ENCODE data around the gene CCL25. TPM values are rescaled to one million over a fixed set of nuclear protein-coding genes. Genes with fewer than 3 reads are reported as not detected.

The CCL25 gene
- total RNA-seq, 3 donors from 2014 or later = not detected

DNA sequence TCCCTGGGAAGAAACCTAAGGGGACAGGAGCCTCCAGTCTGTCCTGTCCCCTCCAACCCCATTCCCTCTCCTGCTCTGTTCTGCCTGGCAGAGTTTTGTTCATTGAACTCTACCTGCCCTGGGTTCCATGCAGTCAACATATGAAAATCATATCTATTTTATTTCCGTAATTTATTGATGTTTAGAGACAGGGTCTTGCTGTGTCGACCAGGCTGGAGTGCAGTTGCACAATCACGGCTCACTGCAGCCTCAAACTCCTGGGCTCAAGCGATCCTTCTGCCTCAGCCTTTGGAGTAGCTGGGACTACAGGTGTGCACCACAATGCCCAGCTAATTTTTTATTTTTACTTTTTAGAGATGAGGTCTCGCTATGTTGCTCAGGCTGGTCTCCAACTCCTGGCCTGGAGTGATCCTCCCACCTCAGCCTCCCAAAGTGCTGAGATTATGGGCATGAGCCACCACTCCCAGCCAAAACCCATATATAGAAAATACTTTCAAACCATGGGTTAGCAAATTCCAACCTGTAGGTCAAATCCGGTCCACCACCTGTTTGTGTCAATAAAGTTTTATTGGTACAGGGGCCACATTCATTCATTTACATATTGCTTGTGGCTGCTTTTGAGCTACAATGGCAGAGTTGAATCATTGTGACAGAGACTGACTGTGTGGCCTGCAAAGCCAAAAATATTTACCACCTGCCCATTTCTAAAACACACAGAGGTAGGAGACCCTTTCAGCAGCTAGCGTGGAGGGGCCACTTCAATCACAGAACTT, 57.5 kb downstream of the CCL25 start:
- intact Hi-C loops (cut with DNase I; ENCODE audit: low total_unique reads) = loop anchor here (5.0 to 10.0 kb wide), 2 partner anchors 525 to 1508 kb away; partner anchors contain the start of gene NFILZ
- no peak overlapping the region for H3K4me3 ChIP-seq
- TF ChIP-seq POLR2AphosphoS5 (IDR thresholded peaks at IDR 0.05) (no peak), POLR2A (IDR thresholded peaks at IDR 0.05) (no peak)
- TF ChIP-seq, protein P1, sequence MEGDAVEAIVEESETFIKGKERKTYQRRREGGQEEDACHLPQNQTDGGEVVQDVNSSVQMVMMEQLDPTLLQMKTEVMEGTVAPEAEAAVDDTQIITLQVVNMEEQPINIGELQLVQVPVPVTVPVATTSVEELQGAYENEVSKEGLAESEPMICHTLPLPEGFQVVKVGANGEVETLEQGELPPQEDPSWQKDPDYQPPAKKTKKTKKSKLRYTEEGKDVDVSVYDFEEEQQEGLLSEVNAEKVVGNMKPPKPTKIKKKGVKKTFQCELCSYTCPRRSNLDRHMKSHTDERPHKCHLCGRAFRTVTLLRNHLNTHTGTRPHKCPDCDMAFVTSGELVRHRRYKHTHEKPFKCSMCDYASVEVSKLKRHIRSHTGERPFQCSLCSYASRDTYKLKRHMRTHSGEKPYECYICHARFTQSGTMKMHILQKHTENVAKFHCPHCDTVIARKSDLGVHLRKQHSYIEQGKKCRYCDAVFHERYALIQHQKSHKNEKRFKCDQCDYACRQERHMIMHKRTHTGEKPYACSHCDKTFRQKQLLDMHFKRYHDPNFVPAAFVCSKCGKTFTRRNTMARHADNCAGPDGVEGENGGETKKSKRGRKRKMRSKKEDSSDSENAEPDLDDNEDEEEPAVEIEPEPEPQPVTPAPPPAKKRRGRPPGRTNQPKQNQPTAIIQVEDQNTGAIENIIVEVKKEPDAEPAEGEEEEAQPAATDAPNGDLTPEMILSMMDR (IDR thresholded peaks at IDR 0.05) = no peak
- no peaks in the 10 kb centered on the region for H3K36me3 ChIP-seq
- H3K9me3 ChIP-seq = no peaks in the 10 kb centered on the region
- DNase-seq (ENCODE audit: low spot score in 2 of 2) = no peak
- no peaks in the 10 kb centered on the region for H3K4me1 ChIP-seq
- no peak overlapping the region for H3K27ac ChIP-seq
- H3K27me3 ChIP-seq = no peaks in the 10 kb centered on the region

GRCh38 chr19:8110931-8111330, 58.4 kb downstream of the CCL25 start:
- TF ChIP-seq POLR2A (IDR thresholded peaks at IDR 0.05) (no peak), POLR2AphosphoS5 (IDR thresholded peaks at IDR 0.05) (no peak)
- TF ChIP-seq, protein P1 (IDR thresholded peaks at IDR 0.05) = no peak
- no peaks in the 10 kb centered on the region for H3K4me1 ChIP-seq
- no peak overlapping the region for H3K4me3 ChIP-seq
- H3K27ac ChIP-seq = no peak overlapping the region
- H3K36me3 ChIP-seq = no peaks in the 10 kb centered on the region
- intact Hi-C loops (cut with DNase I; ENCODE audit: low total_unique reads) = loop anchor here (5.0 kb wide), 1 partner anchor 1509 kb away; no protein-coding TSS in a partner anchor
- no peaks in the 10 kb centered on the region for H3K27me3 ChIP-seq
- H3K9me3 ChIP-seq = no peaks in the 10 kb centered on the region
- DNase-seq (ENCODE audit: low spot score in 2 of 2) = no peak

- Histone ChIP-seq H3K9me3 (no peaks in the 10 kb centered on the region), H3K27ac (no peak overlapping the region), H3K4me1 (no peaks in the 10 kb centered on the region), H3K36me3 (no peaks in the 10 kb centered on the region), H3K4me3 (no peak overlapping the region), H3K27me3 (no peaks in the 10 kb centered on the region)
- intact Hi-C loops (cut with DNase I; ENCODE audit: low total_unique reads) = loop anchor here (5.0 kb wide), 1 partner anchor 1509 kb away; no protein-coding TSS in a partner anchor
- DNase-seq (ENCODE audit: low spot score in 2 of 2) = no peak
- TF ChIP-seq, protein P1 (IDR thresholded peaks at IDR 0.05) = no peak
- TF ChIP-seq POLR2AphosphoS5 (IDR thresholded peaks at IDR 0.05) = no peak
- TF ChIP-seq POLR2A (IDR thresholded peaks at IDR 0.05) = no peak
Measured at GRCh38 chr19:8111376-8111775, 58.8 kb downstream of the CCL25 start.

Other genes starting within 250 kb of the CCL25 start
- 10 to 100 TPM in 1 of 3 donors, 1 to 10 TPM in 2; 7.5 to 12.5 (median 9.2) TPM for gene EVI5L, start 222.5 kb upstream of the CCL25 start, total RNA-seq
- gene PRR36, start 178.4 kb upstream of the CCL25 start, total RNA-seq = 1 to 10 TPM in 1 of 3 donors, under 1 TPM in 1, not detected in 1; 0.59 to 2.0 TPM
- 10 to 100 TPM in 1 of 3 donors, 1 to 10 TPM in 2; 1.4 to 15.1 (median 6.6) TPM for gene LRRC8E, start 164.2 kb upstream of the CCL25 start, total RNA-seq
- gene MAP2K7, start 148.9 kb upstream of the CCL25 start, total RNA-seq = 10 to 100 TPM; 13.3 to 17.1 (median 13.8) TPM
- gene TGFBR3L, start 137.9 kb upstream of the CCL25 start, total RNA-seq = 1 to 10 TPM in 1 of 3 donors, not detected in 2; 2.3 TPM
- gene SNAPC2, start 132.4 kb upstream of the CCL25 start, total RNA-seq = 10 to 100 TPM; 13.8 to 14.8 (median 13.8) TPM
- 1 to 10 TPM in 2 of 3 donors, under 1 TPM in 1; 0.32 to 9.5 (median 5.6) TPM for gene CTXN1, start 126.6 kb upstream of the CCL25 start, total RNA-seq
- 10 to 100 TPM; 29.3 to 59.6 (median 57.8) TPM for gene TIMM44, start 109.1 kb upstream of the CCL25 start, total RNA-seq
- gene ELAVL1, start 47.1 kb upstream of the CCL25 start, total RNA-seq = 10 to 100 TPM; 28.6 to 30.8 (median 29.7) TPM
- 1 to 10 TPM in 1 of 3 donors, under 1 TPM in 1, not detected in 1; 0.66 to 7.9 TPM for gene FBN3, start 96.8 kb downstream of the CCL25 start, total RNA-seq
- 100 to 1,000 TPM in 1 of 3 donors, 10 to 100 TPM in 2; 26.4 to 141 (median 64.1) TPM for gene CERS4, start 156.6 kb downstream of the CCL25 start, total RNA-seq